Measurements from ENCODE around the gene BLOC1S5. TPM values are rescaled to one million over a fixed set of nuclear protein-coding genes. Genes with fewer than 3 reads are reported as not detected.

Gene BLOC1S5
- total and polyA plus RNA-seq, 2 of the 13 experiments (the other 11 are each of a cell fraction or from before 2014, with no cell fraction given) = 10.5 to 41.5 TPM

DNA sequence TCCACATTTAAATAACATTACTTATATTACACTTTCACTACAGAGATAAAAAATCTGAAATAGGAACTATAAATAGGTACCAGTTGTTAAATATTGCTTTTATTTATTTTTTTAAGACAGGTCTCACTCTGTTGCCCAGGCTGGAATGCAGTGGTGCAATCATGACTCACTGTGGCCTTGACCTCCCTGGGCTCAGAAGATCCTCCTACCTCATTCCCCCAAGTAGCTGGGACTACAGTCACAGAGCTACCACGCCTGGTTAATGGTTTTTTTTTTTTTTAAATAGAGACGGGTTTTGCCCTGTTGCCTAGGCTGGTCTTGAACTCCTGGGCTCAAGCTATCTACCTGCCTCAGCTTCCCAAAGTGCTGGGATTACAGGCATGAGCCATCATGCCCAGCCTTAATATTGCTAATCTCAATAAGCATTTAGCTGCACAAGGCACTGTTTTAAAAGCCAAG lies 20.9 kb upstream of the BLOC1S5 start (continued):
- TF ChIP-seq, protein P1, sequence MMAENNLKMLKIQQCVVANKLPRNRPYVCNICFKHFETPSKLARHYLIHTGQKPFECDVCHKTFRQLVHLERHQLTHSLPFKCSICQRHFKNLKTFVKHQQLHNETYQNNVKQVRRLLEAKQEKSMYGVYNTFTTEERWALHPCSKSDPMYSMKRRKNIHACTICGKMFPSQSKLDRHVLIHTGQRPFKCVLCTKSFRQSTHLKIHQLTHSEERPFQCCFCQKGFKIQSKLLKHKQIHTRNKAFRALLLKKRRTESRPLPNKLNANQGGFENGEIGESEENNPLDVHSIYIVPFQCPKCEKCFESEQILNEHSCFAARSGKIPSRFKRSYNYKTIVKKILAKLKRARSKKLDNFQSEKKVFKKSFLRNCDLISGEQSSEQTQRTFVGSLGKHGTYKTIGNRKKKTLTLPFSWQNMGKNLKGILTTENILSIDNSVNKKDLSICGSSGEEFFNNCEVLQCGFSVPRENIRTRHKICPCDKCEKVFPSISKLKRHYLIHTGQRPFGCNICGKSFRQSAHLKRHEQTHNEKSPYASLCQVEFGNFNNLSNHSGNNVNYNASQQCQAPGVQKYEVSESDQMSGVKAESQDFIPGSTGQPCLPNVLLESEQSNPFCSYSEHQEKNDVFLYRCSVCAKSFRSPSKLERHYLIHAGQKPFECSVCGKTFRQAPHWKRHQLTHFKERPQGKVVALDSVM (CRISPR knock-in tag; IDR thresholded peaks at IDR 0.05) = no peak
- TF ChIP-seq ATF1 (CRISPR knock-in tag; IDR thresholded peaks at IDR 0.05) (peak; percentile 71), TGIF2 (CRISPR knock-in tag; IDR thresholded peaks at IDR 0.05) (no peak), ZNF10 (CRISPR knock-in tag; IDR thresholded peaks at IDR 0.05; ENCODE audit: borderline replicate concordance, low read depth) (no peak), ZNF30 (CRISPR knock-in tag; IDR thresholded peaks at IDR 0.05) (no peak), ZFP36L2 (CRISPR knock-in tag; IDR thresholded peaks at IDR 0.05) (no peak), ZNF230 (CRISPR knock-in tag; IDR thresholded peaks at IDR 0.05) (no peak), REXO4 (CRISPR knock-in tag; IDR thresholded peaks at IDR 0.05; ENCODE audit: borderline replicate concordance) (no peak), ZMYM4 (CRISPR knock-in tag; IDR thresholded peaks at IDR 0.05) (peak; percentile 97), SKI (IDR thresholded peaks at IDR 0.05; ENCODE audit: partially characterized antibody) (peak; percentile 79), ZBTB42 (CRISPR knock-in tag; IDR thresholded peaks at IDR 0.05) (no peak), NONO (IDR thresholded peaks at IDR 0.05) (no peak), NONO (CRISPR knock-in tag; conservative IDR thresholded peaks at IDR 0.05) (peak; percentile 71), KLF13 (CRISPR knock-in tag; IDR thresholded peaks at IDR 0.05) (no peak), GLI4 (CRISPR knock-in tag; IDR thresholded peaks at IDR 0.05; ENCODE audit: borderline replicate concordance) (no peak), RXRA (CRISPR knock-in tag; IDR thresholded peaks at IDR 0.05) (peak; percentile 94; the same call in 1 of the 2 replicates)
- TF ChIP-seq, protein P2, sequence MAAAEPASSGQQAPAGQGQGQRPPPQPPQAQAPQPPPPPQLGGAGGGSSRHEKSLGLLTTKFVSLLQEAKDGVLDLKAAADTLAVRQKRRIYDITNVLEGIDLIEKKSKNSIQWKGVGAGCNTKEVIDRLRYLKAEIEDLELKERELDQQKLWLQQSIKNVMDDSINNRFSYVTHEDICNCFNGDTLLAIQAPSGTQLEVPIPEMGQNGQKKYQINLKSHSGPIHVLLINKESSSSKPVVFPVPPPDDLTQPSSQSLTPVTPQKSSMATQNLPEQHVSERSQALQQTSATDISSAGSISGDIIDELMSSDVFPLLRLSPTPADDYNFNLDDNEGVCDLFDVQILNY (CRISPR knock-in tag; conservative IDR thresholded peaks at IDR 0.05) = no peak
- TF ChIP-seq, protein P3, sequence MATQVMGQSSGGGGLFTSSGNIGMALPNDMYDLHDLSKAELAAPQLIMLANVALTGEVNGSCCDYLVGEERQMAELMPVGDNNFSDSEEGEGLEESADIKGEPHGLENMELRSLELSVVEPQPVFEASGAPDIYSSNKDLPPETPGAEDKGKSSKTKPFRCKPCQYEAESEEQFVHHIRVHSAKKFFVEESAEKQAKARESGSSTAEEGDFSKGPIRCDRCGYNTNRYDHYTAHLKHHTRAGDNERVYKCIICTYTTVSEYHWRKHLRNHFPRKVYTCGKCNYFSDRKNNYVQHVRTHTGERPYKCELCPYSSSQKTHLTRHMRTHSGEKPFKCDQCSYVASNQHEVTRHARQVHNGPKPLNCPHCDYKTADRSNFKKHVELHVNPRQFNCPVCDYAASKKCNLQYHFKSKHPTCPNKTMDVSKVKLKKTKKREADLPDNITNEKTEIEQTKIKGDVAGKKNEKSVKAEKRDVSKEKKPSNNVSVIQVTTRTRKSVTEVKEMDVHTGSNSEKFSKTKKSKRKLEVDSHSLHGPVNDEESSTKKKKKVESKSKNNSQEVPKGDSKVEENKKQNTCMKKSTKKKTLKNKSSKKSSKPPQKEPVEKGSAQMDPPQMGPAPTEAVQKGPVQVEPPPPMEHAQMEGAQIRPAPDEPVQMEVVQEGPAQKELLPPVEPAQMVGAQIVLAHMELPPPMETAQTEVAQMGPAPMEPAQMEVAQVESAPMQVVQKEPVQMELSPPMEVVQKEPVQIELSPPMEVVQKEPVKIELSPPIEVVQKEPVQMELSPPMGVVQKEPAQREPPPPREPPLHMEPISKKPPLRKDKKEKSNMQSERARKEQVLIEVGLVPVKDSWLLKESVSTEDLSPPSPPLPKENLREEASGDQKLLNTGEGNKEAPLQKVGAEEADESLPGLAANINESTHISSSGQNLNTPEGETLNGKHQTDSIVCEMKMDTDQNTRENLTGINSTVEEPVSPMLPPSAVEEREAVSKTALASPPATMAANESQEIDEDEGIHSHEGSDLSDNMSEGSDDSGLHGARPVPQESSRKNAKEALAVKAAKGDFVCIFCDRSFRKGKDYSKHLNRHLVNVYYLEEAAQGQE (IDR thresholded peaks at IDR 0.05; ENCODE audit: borderline replicate concordance in 1 of 2, low read depth in 1 of 2, low read length in 2 of 2) = peak in 1 of 2 experiments; percentile 71; a peak in 1 of 4 replicates
- TF ChIP-seq, protein P4, sequence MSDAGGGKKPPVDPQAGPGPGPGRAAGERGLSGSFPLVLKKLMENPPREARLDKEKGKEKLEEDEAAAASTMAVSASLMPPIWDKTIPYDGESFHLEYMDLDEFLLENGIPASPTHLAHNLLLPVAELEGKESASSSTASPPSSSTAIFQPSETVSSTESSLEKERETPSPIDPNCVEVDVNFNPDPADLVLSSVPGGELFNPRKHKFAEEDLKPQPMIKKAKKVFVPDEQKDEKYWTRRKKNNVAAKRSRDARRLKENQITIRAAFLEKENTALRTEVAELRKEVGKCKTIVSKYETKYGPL (CRISPR knock-in tag; IDR thresholded peaks at IDR 0.05) = no peak
- TF ChIP-seq, protein P5, sequence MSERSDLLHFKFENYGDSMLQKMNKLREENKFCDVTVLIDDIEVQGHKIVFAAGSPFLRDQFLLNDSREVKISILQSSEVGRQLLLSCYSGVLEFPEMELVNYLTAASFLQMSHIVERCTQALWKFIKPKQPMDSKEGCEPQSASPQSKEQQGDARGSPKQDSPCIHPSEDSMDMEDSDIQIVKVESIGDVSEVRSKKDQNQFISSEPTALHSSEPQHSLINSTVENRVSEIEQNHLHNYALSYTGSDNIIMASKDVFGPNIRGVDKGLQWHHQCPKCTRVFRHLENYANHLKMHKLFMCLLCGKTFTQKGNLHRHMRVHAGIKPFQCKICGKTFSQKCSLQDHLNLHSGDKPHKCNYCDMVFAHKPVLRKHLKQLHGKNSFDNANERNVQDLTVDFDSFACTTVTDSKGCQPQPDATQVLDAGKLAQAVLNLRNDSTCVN (CRISPR knock-in tag; IDR thresholded peaks at IDR 0.05; ENCODE audit: borderline replicate concordance) = no peak; the same call in 1 of the 2 replicates
- TF ChIP-seq, protein P6, sequence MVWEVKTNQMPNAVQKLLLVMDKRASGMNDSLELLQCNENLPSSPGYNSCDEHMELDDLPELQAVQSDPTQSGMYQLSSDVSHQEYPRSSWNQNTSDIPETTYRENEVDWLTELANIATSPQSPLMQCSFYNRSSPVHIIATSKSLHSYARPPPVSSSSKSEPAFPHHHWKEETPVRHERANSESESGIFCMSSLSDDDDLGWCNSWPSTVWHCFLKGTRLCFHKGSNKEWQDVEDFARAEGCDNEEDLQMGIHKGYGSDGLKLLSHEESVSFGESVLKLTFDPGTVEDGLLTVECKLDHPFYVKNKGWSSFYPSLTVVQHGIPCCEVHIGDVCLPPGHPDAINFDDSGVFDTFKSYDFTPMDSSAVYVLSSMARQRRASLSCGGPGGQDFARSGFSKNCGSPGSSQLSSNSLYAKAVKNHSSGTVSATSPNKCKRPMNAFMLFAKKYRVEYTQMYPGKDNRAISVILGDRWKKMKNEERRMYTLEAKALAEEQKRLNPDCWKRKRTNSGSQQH (CRISPR knock-in tag; IDR thresholded peaks at IDR 0.05; ENCODE audit: low read depth) = no peak
